ENCODE data around the gene LOC128125822.
A peak's percentile ranks its signal among the peaks of the same experiment; 100 is the strongest.
"Not testable (repeated sequence)": the region's sequence is repeated elsewhere in the genome, so short reads cannot be mapped to it uniquely, and the experiment has no call there.

Gene LOC128125822

DNA sequence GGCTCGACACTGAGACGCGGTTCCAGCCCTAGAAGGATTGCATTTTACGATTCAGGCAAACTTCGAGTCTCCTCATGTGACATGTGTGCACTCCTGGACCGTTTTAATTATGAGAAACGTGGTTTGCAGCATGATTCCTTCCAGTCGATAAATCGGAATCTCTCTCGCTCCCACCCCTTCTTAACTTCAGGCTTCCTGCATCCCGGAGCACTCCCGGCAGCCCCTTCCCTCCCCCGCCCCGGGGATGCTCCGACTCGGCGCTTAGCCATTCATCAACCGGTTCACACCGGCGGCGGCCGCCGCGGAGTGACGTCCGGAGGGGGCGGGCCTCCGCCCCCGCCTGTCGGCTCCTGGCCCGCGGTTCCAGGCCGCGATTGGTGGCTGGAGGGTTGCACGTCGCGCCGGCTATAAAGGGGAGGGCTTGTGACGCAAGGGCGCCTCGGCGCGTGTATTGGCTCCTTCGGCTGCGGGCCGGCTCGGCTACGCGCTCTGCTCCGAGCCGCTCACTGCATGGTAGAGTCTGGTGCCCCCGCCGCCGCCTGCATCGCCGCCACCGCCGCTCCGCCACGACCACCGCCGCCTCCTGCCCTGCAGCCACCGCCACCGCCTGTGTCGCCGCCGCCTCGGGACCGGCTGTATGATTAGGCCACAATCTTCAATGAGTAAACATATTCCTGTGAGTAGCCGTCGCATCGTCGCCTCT is at the start of gene LOC128125822, which contains the start of gene PTP4A1:
Gene LOC128125822 (plus strand): TSS at position 437 of the 703 bp plus-strand sequence.
Gene PTP4A1 (plus strand): TSS at position 437 of the 703 bp plus-strand sequence. CDS start 4,401 bp downstream, outside the sequence.
- DNase-seq = peak; percentile 89

DNA sequence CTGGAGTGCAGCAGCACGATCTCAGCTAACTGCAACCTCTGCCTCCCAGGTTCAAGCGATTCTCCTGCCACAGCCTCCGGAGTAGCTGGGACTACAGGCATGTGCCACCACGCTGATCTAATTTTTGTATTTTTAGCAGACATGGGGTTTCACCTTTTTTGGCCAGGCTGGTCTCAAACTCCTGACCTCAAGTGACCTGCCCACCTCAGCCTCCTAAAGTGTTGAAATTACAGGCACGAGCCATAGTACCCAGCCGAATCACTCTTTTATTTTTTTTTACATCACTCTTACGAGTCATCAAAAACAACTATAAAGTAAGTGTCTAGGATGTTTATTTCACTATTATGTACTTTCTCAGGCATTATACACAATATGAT is 49.4 kb upstream of the LOC128125822 start:
- DNase-seq = not testable (repeated sequence)

DNA sequence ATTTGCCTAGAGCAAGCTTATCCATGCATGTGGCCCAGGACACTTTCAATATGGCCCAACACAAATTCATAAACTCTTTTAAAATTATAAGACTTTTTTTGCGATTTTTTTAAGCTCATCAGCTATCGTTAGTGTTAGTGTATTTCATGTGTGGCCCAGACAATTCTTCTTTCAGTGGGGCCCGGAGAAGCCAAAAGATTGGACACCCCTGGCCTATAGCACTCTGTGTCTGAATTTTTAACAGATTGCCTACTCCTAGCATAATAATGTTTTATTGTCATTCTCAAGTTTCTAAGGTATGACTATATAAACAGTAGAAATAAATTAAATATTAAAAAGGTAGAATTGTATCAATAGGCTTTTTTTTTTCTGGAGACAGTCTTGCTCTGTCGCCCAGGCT is 48.6 kb upstream of the LOC128125822 start:
- no peak for DNase-seq

DNA sequence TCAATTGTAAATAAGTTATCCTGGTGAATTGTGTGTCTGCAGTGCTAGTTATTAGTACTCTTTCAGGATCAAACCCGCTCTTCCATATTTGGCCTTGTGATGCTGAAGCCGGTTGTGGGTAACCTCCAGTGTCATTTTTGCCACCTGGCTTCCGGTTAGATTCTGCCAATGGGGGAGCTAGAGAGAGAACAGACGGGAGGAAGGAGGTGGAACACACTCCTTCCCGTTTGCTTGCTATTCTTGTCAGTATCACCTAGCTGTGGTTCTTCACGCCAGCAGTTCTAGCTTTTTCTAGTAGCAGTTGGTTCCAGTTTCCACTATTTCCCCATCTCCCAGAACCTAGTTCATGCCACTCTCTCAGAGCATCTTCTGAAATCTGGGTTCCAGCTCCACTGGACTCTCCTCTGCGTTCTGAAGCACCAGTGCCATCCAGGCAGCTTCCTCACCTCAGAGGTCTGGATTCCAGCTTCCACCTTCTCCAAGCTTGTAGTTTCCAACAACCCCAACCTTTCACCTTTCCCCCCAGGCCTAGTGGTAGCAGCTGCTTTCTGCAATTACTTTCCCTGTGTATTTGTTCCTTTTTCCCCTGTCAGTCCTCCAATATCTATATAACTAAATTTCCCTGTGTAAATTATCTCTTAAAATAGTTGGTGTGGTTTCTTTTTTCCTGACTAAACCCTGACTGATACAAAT is 46.9 kb upstream of the LOC128125822 start:
- no peak for DNase-seq

DNA sequence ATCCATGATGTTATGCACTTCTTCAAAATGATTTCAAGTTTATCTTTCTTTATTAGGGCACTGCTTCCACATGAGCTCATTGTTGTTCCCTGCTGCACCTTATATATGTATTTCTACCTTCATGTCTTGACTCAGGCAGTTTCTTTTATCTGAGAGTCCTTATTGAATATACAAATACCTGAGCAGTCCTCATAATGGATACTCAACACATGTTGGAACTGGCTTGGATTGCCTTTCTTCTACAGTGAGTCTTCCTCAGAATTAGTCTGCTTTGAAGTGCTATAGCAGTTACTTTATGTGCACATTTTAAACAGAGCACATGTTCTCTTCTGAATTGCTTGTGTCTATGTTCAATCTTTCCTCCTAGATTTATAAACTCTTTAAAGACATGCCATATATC is 45.3 kb upstream of the LOC128125822 start:
- no peak for DNase-seq

DNA sequence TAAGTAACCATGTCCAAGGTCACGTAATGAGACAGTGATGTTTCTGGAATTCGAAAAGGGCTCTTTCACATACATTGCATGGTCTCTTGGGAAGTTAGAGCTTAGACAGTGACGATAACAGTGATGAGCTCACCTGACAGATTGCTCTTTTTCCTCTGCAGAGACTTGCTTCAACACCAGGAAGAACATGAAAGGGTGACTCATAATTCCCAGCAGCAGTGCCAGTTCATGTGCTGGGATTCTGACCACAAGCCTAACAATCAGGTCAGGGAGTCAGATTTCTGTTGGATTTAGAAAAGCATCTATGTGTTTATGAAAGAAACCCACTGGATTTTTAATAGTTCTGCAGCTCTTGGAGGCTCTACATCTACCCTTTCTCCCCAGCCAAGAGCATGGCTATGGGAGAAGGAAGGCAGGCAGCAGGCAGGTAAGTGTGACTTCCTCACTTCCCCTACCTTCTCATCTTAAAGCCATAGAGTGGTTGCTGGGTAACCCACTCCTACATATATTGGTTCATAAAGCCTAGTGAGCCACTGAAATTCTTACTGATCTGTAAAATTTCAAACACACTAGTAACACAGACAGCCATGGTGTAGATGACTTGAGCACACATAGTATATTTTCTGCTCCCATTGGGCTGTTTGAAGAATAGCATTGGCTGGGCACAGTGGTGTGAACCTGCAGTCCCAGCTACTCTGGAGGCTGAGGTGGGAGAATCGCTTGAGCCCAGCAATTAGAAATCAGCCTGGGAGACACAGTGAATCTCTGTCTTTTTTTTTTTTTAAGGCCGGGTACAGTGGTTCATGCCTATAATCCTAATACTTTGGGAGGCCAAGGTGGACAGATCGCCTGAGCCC is 44.4 kb upstream of the LOC128125822 start:
- no peak for DNase-seq

DNA sequence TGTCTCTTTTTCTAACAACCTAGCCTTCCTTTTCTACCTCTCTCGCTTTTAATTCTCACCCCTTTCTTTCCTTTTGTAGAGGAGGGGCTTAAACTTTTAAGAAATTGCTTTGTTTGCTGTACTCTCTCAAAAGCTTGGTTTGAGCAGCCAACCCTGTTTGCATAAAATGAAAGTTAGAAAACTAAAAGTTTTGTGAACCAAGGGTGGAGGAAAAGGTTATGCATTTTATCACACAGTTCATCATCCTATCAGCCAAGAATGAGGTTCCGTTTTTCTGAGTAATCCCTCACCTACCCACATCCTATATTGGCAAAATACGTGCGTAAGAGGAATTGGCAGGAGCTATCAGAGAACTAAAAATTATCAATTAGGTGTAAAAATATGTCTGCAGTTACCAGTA is 42.8 kb upstream of the LOC128125822 start:
- no peak for DNase-seq

DNA sequence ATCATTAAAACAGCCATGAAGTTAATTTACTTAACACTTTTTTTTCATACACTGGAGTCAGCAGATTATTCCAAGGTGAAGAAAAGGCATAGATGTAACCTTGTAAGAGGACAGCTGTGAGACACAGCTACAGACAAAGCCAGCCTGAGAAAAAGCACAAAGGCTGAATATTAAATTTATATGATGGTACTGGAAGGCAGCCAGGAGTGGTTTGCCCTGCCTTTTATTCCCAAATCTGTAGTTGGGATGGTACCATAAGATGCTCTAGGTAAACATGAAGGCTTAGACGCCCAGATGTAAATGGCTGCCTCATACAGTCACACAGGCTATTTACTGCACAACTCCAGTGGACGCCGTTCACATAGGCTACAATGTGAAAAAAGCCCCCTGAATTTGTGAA is 42.1 kb upstream of the LOC128125822 start:
- DNase-seq = no peak

DNA sequence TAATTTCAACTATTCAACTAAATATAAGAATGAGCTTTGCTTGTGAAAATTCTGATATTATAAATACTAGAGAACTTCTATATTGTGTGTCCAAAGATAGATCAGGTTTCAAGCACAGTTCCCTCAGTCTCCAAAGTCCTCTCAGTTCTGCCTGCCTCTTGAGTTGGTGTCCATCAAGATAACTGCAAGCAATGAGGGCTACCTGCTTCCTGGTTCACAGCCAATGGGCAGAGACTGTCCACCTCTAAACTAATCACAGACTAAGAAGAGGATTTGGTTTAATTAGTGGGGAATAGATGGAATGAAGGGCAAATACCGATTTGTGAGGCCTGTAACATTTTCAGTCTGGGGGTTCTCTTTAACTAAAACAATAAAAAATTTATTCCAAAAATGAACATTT is 41.3 kb upstream of the LOC128125822 start:
- DNase-seq = no peak

DNA sequence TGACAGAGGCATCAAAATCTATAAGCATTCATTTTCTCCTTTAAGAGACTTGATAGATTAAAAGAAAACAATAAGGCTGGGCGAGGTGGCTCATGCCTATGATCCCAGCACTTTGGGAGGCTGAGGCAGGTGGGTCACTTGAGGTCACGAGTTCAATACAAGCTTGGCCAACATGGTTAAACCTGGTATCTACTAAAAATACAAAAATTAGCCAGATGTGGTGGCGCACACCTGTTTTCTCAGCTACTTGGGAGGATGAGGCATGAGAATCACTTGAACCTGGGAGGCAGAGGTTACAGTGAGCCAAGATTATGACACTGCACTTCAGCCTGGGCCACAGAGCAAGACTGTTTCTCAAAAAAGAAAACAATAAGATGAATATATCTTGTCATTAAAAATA is 39.3 kb upstream of the LOC128125822 start:
- no peak for DNase-seq

DNA sequence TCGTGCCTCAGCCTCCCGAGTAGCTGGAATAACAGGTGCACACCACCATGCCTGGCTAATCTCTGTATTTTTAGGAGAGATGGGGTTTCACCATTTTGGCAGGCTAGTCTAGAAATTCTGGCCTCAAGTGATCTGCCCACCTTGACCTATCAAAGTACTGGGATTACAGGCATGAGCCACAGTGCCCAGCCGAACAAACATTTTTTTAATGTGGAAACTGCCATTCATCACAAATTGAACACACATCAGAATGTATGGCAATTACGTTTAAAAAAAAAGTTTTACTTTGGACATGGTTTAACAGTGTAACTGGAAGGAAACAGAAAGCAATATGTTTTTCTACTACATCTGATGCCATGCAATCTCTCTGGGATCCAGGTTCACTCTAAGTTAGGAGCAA is 38.3 kb upstream of the LOC128125822 start:
- DNase-seq = no peak

DNA sequence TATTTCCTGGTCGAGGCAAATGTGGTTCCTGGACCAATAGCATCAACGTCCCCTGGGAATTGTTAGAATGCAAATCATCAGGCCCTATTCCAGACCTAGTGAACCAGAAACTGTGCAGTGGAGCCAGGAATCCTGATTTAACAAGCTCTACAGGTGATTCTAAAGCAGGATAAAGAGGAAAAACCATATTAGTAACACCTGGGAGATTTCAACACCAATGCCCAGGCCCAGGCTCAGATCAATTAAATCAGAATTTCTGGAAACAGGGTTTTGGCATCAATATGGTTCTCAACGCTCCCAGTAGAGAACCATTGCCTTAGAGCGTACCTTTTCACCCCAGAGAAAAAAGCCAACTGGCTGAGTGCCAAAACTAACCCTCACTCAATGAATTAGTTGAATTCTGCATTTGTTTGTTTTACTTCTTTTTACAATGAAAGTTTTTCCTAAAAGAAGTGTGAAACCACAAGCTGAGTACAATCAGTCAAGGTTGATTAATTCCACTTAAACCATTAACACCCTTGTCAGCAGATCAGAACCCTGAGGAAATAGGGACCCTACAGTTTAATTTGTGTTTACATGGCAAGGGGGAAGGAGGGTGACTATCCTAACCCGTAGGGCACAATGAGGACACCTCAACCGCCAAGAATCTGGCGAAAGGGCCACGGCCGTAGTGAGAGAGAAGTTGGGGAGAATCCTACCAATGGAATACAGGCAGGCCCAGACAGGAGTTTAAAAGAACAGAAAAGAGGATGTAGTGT is 34.9 kb upstream of the LOC128125822 start:
- peak; percentile 55 for DNase-seq

DNA sequence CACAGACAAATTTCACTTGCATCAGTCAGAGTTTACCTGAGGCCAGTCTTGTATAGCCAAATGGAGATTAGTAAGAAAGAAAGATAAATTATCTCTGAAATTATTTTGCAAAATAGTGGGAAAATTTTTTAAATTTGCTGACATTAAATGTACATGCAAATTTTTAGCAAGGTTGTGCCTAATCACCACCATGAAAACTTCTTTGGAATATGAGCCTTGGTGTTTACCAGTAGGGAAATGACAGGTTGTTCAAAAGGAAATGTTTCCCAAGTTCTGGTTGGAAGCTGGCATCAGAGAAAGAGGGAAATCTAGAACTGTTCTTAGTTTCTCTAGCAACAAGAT is 34.4 kb upstream of the LOC128125822 start:
- DNase-seq = no peak

DNA sequence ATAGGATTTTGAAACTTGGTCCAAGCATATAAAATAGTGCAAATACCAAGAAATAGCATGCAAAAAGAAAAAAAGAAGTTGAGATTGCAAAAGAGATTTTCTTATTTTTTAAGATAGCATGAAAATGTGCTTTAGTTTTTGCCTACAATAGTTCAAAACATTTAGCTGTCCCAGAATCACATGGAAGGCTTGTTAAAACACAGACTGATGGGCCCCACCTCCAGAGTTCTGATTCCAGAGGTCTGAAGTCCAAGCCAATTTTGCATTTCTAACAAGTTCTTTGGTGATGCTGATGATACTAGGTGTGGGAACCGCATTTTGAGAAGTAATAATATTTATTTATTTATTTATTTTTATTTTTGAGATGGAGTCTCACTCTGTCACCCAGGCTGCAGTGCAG is 33.7 kb upstream of the LOC128125822 start:
- no peak for DNase-seq

DNA sequence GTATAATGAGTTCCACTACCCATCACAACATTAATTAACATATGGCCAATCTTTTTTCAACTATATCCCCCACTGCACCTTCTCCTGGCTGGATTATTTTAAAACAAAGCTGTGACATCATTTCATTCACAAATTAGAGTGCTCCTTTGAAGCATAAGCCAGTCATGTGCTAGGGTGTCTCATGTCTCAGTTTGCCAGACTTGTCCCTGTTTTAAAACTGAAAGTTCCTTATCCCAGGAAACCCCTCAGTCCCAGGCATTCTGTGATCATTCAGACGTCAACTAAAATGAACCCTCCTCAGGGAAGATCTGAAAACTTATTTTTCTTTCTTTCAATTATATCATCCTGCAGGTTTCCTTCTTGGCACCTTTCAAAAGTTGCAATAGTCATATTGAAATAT is 29.3 kb upstream of the LOC128125822 start:
- DNase-seq = no peak

DNA sequence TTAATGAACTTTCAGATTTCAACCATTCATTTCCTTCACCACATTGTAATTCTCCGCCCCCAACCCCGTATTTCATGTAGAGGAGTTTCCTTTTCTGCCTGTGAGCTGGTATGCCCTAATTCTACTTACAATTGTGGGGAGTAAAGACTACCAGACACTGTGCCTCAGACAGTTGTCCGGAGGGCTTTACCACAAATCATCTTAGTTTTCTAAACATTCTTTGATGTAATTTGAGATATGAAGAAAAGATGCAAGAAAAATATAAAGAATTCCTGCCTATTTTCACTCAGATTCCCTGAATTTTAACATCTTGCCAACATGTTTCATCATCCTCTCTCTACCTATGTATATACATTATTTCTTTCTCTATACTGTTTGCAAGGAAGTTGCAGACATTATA is 28.3 kb upstream of the LOC128125822 start:
- DNase-seq = no peak

DNA sequence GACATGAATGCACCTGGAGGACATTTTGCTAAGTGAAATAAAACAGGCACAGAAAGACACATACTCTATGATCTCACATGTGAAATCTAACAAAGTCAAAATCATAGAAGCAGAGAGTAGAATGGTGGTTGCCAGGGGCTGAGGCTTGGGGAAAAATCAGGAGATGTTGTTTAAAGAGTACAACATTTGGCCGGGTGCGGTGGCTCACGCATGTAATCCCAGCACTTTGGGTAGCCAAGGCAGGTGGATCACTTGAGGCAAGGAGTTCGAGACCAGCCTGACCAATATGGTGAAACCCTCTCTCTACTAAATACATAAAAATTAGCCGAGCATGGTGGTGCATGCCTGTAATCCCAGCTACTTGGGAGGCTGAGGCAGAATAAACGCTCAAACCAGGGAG is 26.0 kb upstream of the LOC128125822 start:
- DNase-seq = no peak

DNA sequence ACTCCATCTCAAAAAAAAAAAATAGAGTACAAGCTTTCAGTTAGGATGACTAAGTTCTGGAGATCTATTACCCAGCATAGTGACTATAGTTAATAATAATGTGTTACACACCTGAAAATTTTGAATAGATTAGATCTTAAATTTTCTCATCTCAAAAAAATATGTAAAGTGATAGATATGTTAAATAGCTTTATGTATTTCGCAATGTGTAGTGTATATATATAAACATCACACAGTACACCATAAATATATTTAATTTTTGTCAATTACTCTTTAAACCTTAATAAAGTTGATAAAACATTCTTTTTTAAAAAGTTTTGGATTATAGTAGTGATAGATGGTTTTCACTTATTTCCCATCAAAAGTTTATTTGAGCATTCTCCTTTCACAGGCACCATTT is 25.6 kb upstream of the LOC128125822 start:
- DNase-seq = no peak

DNA sequence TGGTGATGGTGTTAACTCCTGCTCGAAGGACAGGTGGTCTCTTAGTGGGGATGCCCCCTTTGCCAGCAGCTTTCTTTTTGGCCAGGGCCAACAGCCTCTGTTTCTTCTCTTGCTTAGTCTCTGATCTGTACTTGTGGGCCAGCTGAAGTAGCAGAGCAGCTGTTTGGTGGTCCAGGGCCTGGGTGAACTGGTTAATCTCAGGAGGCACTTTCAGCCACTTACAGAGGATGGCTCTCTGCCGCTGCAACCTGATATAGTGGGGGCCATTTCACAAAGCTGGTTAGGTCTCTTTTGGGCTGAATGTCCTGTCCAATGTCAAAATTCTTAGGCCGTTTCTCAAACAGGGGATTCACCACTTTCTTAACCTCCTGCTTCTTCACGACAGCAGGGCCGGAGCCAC is 23.2 kb upstream of the LOC128125822 start:
- DNase-seq = no peak

DNA sequence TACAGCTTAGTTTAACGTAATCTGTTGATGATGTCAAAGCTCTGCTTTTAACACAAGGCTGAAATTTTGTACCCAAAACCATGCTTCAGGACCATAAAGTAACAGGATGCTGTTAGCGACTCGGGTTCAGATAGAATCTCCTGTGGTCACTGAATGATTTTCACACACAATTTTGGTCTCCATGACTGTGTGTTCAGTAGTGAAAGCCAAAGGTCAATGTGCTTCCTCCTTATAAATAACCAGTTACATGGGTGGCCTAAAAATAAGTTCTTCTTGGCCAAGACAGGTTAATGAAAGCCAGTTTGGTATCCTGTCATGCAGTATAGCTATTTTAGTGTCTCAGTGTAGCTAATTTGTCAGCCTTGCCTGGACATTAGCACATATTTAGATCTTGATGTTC is 19.1 kb upstream of the LOC128125822 start:
- no peak for DNase-seq

DNA sequence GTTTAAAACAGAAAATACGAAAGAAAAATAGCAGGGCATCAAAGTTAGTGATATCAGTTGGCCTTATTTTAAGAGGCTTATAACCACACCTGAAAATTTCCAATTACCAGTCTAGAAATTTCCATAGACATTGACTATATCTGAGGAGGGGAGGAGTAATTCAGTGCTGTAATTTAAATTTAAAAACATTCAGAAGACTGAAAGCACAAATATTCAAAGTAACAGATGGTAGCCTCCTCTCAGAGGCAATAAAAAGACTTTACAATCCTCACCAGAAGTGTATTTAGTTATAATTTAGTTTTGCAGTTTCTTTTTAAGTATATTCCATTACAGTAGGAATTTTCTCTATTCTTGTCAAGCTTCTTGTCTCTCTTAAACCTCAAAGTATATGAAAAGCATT is 18.4 kb upstream of the LOC128125822 start:
- no peak for DNase-seq

DNA sequence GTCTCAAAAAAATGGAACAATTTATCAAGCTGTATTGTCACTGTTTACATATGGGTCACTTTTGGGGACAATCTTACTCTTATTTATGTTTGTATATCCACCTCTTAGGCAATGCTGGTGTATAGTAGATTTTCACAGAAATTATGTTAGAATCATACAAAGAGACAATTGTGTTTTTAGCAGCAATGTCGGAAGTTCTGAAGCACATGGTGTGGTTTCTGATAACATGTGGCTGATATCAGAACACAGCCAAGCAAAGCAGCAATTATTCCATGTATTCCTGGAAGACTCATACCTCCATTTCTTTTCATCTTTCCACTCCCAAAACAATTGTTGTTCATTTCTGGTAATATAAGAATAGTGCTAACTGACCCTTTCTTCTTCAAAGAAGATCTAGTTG is 17.5 kb upstream of the LOC128125822 start:
- no peak for DNase-seq

DNA sequence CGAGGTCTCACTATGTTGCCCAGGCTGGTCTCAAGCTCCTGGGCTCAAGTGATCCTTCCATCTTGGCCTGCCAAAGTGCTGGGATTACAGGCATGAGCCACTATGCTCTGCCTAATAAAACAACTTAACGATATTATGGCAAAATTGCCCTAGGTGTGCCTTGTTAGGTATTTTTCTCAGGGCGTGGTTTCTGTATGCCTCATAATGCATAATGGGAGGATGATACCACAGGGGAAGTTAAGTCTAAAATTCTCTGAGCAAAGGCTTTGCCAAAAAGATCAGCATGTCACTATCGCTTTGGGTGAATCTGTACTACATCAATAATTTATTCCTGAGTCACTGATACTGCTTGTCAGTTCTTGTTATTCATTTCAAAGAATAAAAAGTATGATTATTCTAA is 15.9 kb upstream of the LOC128125822 start:
- no peak for DNase-seq

All from NCI-H526 treated with DMSO at 0.1 percent for 48 hours (cell line).